CD4-positive, alpha-beta T cell treated with Interleukin-6 at 100 ng/mL for 8 hours (primary cell): ENCODE data around the gene KIF11.

Experiments
- DNase-seq: peaks from one replicate; pipeline ENCODE4 v3.0.0-alpha.2; 2020; ENCODE audit warnings: mixed read lengths, low spot score

Gene KIF11

GRCh38 chr10:92678206-92678605 lies 85.3 kb downstream of the KIF11 start:
- no peak for DNase-seq

GRCh38 chr10:92681306-92681834 lies 88.4 kb downstream of the KIF11 start:
- DNase-seq, result no peak

DNA sequence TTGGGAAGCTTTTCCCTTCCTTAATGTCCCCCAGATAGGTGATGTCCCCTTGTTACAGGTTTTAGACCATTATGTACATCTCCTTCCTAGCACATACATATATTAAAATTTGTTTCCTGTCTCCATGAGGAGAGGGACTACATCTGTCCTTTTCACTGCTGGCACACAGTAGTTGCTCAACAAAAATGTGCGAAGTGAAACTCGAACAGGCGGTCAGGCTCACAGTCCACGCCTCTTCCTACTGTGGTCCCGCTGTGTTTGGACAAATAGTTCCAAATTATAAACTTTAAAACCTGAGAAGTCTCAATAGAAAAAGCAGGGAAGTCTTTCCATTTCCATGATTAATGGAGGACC lies 95.6 kb downstream of the KIF11 start:
- no peak for DNase-seq

DNA sequence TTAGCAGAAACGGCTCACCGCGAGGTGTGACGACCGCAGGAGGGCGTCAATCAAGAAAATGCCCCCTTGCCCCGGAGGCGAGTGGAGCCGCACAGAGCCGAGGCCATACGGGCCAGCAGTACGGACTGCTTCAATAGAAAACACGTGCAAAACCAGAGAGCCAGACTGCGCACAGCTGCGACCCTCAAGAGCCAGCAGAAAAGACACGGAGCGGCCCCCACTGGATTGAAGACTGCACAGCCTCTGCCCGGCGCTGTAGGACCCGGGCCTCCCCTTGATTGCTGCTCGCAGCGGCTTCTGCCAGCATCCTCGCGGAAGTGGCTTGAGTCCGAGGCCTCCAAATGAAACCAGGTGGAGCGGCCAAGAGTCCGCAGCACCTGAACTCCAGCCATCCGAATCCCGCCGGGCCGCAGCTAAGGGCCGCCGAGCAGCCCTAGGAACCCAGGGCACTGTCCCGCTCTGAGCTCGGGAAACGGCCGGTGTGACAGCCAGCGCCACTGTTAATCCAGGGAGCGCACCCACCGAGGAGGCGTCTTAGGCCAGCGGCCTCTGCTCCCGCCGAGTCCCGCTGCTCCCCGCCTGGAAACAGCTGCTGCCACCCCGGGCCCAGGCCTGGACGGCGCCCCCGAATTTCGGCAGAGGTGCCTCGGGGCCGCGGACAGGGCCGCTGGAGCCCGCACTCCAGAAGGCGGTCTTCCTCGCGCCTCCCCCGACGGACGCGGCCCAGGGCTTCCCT lies 96.2 kb downstream of the KIF11 start:
- DNase-seq, result no peak

DNA sequence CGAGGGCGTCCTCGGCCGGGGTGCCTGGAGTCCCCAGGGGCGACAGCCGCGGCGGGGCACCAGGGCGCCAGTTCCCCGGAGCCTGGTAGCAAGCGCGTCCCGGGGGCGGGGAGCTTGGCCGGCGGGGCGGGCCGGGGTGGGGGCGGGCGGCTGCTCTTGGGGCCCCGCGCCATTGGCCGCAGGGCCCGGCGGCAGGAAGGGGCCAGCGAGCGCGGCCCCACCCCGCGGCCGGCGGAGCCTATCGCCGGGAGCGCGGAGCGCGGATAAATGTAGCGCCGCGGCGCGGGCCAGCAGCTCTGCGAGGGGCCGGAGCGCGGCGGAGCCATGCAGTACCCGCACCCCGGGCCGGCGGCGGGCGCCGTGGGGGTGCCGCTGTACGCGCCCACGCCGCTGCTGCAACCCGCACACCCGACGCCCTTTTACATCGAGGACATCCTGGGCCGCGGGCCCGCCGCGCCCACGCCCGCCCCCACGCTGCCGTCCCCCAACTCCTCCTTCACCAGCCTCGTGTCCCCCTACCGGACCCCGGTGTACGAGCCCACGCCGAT lies 96.8 kb downstream of the KIF11 start, which contains the start of gene HHEX:
Gene HHEX, plus strand, starts transcription at position 293 of the 548 bp plus-strand sequence. Its CDS starts 32 bp downstream, at position 325.
- DNase-seq, result no peak

DNA sequence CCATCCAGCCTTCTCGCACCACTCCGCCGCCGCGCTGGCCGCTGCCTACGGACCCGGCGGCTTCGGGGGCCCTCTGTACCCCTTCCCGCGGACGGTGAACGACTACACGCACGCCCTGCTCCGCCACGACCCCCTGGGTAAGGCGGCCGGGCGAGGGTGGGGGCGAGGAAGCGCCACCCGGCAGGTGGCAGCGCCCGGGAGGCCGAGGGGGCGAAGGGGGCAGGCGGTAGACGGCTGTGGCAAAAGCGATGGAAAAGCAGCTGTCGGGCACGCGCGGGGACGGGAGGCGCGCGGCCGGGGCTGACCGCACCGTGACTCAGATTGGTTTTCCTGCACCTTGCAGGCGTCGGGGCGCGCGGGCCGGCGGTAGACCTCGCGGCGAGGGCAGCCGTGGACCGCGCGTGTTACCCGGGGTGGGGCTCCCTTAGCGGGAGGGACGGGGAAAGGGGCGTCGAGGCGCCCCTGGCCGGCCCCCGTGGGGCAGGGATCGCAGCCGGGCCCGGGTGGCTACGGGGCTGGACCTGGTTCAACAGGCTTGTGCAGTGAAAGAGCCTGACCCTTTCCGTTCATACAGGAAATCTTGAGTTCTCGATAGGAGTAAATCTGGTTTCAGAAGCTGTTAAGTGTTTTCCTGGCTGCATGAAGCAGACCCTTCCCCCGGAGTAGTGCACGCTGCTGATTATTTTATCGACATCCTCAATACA lies 97.4 kb downstream of the KIF11 start:
- DNase-seq, result peak; percentile 33

- no peak for DNase-seq
Observed at GRCh38 chr10:92690915-92691590, 98.1 kb downstream of the KIF11 start.

GRCh38 chr10:92691591-92692079 lies 98.7 kb downstream of the KIF11 start:
- no peak for DNase-seq

- DNase-seq, result no peak
Observed at GRCh38 chr10:92692080-92692671, 99.2 kb downstream of the KIF11 start.

- no peak for DNase-seq
Observed at GRCh38 chr10:92692697-92693533, 100.0 kb downstream of the KIF11 start.

GRCh38 chr10:92693534-92693893 lies 100.6 kb downstream of the KIF11 start:
- DNase-seq, result no peak

- DNase-seq, result no peak
Observed at GRCh38 chr10:92695679-92696605, 103.0 kb downstream of the KIF11 start.

- DNase-seq, result no peak
Observed at GRCh38 chr10:92696606-92697383, 103.9 kb downstream of the KIF11 start.

DNA sequence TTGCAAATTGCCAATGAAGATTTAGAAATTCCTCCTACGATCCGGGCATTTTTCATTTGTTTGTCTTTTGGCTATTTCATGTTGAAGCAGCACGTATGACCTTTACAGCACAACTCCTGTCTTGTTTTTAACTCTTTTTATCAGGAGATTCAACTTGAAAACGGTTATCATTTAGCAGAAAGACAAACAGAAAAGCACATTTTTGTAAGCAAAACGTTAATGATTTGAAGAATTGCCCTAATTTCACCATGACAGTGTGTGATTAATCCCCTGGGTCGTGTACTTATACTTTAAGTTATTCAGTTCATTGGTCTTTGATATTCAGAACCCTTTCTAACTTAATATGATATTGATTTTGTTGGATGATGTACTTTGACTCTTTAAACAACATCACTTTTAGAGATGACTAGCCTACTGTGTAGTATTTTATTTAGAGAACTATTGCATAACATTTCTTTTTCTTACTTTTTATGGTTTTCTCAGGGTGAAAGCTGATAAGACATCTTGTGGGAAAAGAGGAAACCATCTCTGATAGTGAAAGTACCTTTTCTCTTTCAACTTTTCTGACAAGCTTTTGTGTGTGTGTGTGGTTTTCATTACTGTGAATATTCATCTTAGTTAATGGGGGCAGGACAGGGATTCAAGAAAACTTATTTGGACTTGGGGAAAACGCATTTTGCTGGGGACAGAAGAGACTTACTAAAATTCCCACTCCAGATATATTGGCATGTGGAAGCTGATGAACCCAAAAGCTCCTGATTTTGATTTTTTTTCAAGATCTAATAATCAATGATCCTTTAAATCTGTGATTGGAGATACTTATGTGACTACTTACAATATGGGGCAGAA lies 105.0 kb downstream of the KIF11 start:
- no peak for DNase-seq

GRCh38 chr10:92699193-92699517 lies 106.2 kb downstream of the KIF11 start:
- no peak for DNase-seq

GRCh38 chr10:92699518-92700381 lies 106.8 kb downstream of the KIF11 start:
- DNase-seq, result peak; percentile 24

GRCh38 chr10:92702301-92702916 lies 109.5 kb downstream of the KIF11 start:
- no peak for DNase-seq
